Brain microvascular endothelial cell (primary cell): ENCODE data around the gene CPA5.

ENCODE experiments used
- DNase-seq: peaks from one replicate; pipeline ENCODE4 v3.0.0-alpha.2; 2020
- H3K27ac ChIP-seq: fragments of 250-450 bp; sonication (Bioruptor Pico); 2 replicates; pipeline ENCODE4 v1.5.1; 2020; ENCODE audit warnings: mild to moderate bottlenecking, moderate library complexity
- H3K27me3 ChIP-seq: fragments of 250-450 bp; sonication (Bioruptor Pico); replicated peaks from 2 replicates; pipeline ENCODE4 v1.5.1; 2020; ENCODE audit warnings: mild to moderate bottlenecking
- H3K36me3 ChIP-seq: fragments of 250-450 bp; sonication (Bioruptor Pico); replicated peaks from 2 replicates; pipeline ENCODE4 v1.5.1; 2020; ENCODE audit warnings: mild to moderate bottlenecking
- H3K4me3 ChIP-seq: 2 replicates; pipeline ENCODE4 v1.5.1; 2011; ENCODE audit warnings: low read depth, mild to moderate bottlenecking, control low read depth, low read length, moderate library complexity
- in situ Hi-C: cut with HindIII; loops from 2 replicates; pipeline ENCODE4 v1.10.0; 2017; ENCODE audit warnings: low sequenced_read_pairs, low pct_ligation_motif_present
- TF ChIP-seq, protein P1 (sequence below): IDR thresholded peaks from 2 replicates; pipeline ENCODE4 v1.5.1; 2011; ENCODE audit warnings: low read depth, mild to moderate bottlenecking, moderate library complexity, low read length, control low read depth, inconsistent platforms; ENCODE audit errors: missing control alignments

CPA5 gene

GRCh38 chr7:130301501-130302020 lies 43.1 kb upstream of the CPA5 start:
- no peaks in the 10 kb centered on the region for H3K27me3 ChIP-seq
- TF ChIP-seq, protein P1, sequence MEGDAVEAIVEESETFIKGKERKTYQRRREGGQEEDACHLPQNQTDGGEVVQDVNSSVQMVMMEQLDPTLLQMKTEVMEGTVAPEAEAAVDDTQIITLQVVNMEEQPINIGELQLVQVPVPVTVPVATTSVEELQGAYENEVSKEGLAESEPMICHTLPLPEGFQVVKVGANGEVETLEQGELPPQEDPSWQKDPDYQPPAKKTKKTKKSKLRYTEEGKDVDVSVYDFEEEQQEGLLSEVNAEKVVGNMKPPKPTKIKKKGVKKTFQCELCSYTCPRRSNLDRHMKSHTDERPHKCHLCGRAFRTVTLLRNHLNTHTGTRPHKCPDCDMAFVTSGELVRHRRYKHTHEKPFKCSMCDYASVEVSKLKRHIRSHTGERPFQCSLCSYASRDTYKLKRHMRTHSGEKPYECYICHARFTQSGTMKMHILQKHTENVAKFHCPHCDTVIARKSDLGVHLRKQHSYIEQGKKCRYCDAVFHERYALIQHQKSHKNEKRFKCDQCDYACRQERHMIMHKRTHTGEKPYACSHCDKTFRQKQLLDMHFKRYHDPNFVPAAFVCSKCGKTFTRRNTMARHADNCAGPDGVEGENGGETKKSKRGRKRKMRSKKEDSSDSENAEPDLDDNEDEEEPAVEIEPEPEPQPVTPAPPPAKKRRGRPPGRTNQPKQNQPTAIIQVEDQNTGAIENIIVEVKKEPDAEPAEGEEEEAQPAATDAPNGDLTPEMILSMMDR = no peak
- peaks cover 48% of the 10 kb centered on the region for H3K36me3 ChIP-seq
- DNase-seq = no peak
- no peak overlapping the region for H3K27ac ChIP-seq
- in situ Hi-C loops = no loop called here
- H3K4me3 ChIP-seq = no peak overlapping the region

- TF ChIP-seq, protein P1 = no peak
- in situ Hi-C loops = no loop called here
- Histone ChIP-seq H3K27me3 (no peaks in the 10 kb centered on the region), H3K36me3 (peaks cover 52% of the 10 kb centered on the region), H3K27ac (no peak overlapping the region), H3K4me3 (no peak overlapping the region)
- DNase-seq = no peak
Observed at GRCh38 chr7:130302649-130303048, 42.0 kb upstream of the CPA5 start.

GRCh38 chr7:130303127-130303526 lies 41.5 kb upstream of the CPA5 start:
- peaks cover 54% of the 10 kb centered on the region for H3K36me3 ChIP-seq

DNA sequence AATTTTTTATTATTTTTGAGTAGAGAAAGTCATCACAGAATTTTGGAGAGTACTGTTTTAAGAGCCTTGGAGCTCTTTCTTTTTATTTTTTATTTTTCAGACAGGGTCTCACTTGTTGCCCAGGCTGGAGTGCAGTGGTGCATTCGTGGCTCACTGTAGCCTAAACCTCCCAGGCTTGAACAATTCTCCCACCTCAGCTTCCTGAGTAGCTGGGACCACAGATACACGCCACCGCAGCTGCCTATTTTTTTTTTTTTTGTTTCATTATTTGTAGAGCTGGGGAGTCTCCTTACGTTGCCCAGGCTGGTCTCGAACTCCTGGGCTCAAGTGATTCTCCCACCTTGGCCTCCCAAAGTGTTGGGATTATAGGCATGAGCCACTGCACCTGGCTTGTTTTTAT lies 41.1 kb upstream of the CPA5 start:
- Histone ChIP-seq H3K27me3 (no peaks in the 10 kb centered on the region), H3K36me3 (peaks cover 54% of the 10 kb centered on the region), H3K4me3 (no peak overlapping the region), H3K27ac (no peak overlapping the region)
- DNase-seq = no peak
- TF ChIP-seq, protein P1 = no peak
- in situ Hi-C loops = no loop called here

More at GRCh38 chr7:130303127-130303526, 41.5 kb upstream of the CPA5 start:
- Histone ChIP-seq H3K27ac (no peak overlapping the region), H3K4me3 (no peak overlapping the region), H3K27me3 (no peaks in the 10 kb centered on the region)
- TF ChIP-seq, protein P1 = no peak
- in situ Hi-C loops = no loop called here
- no peak for DNase-seq

GRCh38 chr7:130303982-130304381 lies 40.6 kb upstream of the CPA5 start:
- TF ChIP-seq, protein P1 = no peak
- in situ Hi-C loops = no loop called here
- H3K27me3 ChIP-seq = no peaks in the 10 kb centered on the region
- H3K27ac ChIP-seq = no peak overlapping the region
- DNase-seq = no peak
- peaks cover 50% of the 10 kb centered on the region for H3K36me3 ChIP-seq
- H3K4me3 ChIP-seq = no peak overlapping the region

GRCh38 chr7:130304878-130305277 lies 39.7 kb upstream of the CPA5 start:
- in situ Hi-C loops = no loop called here
- TF ChIP-seq, protein P1 = no peak
- no peak for DNase-seq
- no peak overlapping the region for H3K4me3 ChIP-seq
- H3K27me3 ChIP-seq = no peaks in the 10 kb centered on the region
- peaks cover 47% of the 10 kb centered on the region for H3K36me3 ChIP-seq
- no peak overlapping the region for H3K27ac ChIP-seq
